Measurements from ENCODE around the gene TTC27.
"Not testable (repeated sequence)": the region's sequence is repeated elsewhere in the genome, so short reads cannot be mapped to it uniquely, and the experiment has no call there.

The TTC27 gene

DNA sequence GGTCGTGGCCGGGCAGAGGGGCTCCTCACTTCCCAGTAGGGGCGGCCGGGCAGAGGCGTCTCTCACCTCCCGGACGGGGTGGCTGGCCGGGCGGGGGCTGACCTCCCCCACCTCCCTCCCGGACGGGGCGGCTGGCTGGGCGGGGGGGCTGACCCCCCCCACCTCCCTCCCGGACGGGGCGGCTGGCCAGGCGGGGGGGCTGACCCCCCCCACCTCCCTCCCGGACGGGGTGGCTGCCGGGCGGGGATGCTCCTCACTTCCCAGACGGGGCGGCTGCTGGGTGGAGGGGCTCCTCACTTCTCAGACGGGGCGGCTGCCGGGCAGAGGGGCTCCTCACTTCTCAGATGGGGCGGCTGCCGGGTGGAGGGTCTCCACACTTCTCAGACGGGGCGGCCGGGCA is 126.8 kb downstream of the TTC27 start:
- not testable (repeated sequence) for DNase-seq

GRCh38 chr2:32755666-32756065 is 127.8 kb downstream of the TTC27 start:
- DNase-seq = no peak

DNA sequence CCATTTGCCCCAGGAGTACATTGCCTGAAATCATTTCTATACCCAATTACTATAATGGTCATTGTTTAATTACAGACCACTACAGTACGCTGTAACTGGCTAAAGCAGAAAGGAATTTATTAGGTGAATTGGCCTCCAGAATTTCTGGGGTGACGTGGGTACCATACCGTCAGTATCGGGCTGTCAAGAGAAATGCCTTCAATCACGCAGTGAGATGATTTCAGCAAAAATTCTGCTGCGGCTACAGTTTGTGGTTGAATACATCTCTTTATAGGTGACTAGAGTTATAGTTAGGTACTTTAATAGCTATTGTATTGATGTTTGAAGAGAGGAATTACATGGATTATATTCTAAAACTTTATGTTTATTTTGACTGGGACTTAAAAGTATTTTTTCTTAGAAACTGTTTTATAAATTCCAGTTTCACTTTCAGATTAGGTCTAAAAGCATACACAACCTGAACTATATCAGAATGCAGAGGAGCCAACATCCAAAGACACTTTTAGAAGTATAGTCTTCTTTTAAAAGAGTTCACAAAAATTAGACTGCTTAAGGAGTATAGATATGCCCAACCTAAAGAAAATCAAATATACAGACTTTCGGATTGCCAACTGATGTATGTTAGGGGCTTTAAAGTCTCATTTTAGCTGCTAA is 128.4 kb downstream of the TTC27 start:
- no peak for DNase-seq

- no peak for DNase-seq
Observed at GRCh38 chr2:32758232-32758631, 130.4 kb downstream of the TTC27 start.

- peak in 2 of 51 donors; percentile 0 to 11 for DNase-seq
Observed at GRCh38 chr2:32760628-32761027, 132.8 kb downstream of the TTC27 start.

DNA sequence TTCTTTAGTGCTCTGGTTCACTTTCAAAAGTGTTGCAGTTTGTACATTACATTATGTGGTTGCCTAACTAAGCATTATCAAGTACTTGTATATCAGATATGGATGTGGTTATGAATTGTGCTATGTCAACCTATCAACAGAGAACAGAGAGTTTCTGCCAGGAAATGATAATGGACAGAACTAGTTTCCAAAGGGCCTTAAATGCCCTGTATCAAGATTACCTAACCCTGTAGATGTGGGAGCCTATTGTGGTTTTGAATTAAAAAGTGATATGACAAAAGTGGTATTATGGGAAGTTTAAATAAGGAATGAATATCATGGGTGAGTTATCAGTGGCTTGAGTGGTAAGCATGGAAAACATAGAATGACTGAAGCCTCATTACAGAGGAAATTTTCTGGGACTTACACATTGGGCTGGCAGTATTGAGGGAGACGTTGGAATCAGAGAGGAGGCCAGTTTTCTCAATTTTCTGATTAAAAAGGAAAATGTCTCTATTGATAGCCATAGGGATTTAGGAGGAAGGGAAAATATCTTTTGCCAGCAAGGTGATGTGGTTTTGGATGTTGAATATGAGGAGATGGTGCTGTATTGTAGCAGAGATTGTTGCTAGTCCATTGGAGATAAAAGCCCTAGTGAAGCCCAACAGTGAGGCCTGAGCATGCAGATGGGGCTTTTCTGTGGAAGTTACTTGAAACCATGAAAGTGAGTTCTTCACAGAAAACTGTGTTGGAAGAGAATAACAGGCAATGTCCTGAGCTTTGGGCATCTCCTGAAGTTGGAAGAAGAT is 140.7 kb downstream of the TTC27 start:
- no peak for DNase-seq

- DNase-seq = no peak
Observed at GRCh38 chr2:32770360-32770759, 142.5 kb downstream of the TTC27 start.

GRCh38 chr2:32772638-32773447 is 145.0 kb downstream of the TTC27 start:
- DNase-seq = peak in 10 of 51 donors; percentile 1 to 71 (median 6)

GRCh38 chr2:32773448-32773808 is 145.6 kb downstream of the TTC27 start:
- DNase-seq = no peak

DNA sequence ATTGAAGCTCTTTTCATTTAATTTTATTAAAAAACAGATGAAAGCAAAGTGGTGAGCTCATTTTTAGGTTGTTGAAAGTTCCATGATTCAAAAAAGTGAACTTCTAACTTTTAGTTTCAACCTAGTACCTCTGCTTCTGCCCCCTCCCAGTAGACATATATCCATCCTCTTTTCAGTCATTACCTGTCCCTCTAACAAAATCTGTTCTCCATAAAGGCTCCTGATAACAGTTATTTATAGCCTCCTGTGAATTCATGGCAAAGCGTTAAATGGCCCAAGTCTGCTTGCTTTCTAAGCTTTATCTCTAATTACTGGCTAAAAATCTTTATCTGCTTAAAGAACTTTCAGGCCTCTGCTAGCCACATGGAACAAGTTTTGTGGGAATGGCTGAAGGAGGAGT is 148.1 kb downstream of the TTC27 start:
- DNase-seq = no peak

DNA sequence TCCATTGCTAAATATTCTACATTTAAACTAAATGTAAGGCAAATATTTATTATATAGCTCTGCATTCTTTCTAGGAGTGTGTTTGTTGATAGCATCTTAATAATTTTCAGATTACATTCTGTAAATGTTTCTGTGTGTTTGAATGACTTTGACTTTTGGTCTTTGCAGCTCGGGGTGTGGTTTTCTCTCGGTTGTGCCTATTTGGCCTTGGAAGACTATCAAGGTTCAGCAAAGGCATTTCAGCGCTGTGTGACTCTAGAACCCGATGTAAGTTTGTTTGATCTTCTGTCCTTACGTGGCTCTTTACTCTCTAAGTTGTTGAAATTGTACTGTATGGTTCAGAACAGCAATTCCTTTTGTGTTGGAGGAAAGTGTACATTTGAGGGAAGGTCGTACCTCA is 149.9 kb downstream of the TTC27 start:
- no peak for DNase-seq

DNA sequence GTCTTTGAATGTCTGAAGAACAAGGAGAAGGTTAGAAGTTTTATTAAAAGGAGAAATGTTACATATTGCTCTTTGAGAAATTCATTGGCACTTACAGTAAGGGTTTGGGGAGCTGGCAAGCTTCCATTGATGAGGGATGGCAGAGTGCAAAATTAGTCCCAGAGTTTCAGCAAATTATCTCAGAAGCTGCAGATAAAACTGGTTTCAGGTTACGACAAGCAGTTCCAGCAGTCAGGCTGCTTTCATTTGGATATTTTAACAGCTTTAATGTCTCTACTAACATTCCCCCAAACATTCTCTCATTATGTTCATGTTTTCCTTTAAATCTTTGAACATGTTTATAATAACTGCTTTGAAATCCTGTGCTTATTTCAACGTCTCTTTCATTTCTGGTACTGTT is 153.1 kb downstream of the TTC27 start:
- DNase-seq = no peak

DNA sequence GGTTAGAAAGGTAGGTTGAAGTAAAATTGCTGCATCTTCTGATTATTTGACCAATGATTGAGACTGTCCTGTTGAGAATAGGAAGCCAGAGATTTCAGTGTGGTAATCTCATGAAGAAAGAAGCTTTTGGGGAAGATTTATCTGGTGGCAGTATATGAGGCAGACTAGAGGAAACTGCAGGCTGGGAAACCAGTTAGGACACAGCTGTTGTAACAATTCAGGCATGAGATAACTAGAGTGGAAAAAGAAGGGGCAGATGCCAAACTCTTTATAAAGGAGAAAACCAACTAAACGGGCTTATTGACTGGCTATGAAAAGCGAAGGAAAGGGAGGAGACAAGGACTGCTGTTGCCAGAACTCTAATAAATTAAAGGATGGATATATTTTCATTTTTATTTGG is 155.6 kb downstream of the TTC27 start:
- no peak for DNase-seq

GRCh38 chr2:32783933-32784332 is 156.1 kb downstream of the TTC27 start:
- no peak for DNase-seq

DNA sequence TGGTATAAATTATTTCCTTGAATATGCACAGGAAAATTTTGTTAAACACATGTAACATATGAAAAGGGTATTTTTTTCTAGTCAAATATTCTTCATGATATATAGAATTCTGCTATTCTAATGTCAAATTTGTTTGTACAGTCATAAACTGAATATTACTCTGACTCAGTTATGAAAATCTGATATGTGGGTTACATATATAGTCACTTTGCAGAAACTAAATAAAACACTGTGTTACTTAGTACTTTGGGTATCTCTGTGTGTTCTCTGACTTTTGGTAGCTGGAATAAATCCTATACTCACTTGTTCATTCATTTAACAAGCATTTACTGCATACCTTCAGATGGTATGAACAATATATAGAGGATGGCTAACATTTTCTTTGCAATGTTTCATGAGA is 159.4 kb downstream of the TTC27 start:
- no peak for DNase-seq

DNA sequence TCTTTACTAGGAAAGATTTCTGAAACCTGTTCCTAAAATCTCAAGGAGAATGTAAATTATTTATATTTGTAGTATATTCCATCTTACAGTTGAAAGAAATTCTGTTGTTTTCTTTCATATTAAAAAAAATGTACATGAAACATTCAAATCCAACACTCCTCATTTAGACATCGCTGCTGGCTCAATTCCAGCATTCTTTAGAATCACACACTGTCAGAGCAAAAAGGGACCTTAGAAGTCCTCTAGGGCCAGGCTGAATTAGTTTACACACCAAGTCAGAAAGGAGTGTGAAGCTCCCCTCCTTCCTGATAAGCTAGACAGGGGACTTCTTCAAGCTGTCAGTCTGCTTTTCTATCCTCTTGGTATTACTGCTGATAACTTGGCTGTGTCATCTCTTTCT is 160.3 kb downstream of the TTC27 start:
- no peak for DNase-seq

GRCh38 chr2:32792416-32792815 is 164.6 kb downstream of the TTC27 start:
- no peak for DNase-seq

- DNase-seq = no peak
Observed at GRCh38 chr2:32798829-32799228, 171.0 kb downstream of the TTC27 start.

DNA sequence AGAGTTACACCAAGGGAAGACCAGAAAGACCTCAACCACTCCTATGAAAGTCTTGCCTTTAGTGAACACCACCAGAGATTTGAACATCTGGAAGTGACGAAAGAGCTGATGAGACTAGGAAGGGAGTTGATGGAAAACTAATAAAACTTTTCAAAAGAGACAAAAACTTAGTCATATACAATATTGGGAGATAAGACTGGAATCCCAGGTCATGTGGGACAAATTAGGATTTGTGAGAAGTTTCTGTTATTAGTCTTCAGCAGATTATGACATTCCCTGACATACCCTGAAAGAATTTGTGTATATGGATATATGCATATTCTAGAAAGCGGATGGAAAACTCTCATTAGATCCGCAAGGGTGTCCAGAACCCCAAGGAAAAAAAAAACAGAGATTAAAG is 173.9 kb downstream of the TTC27 start:
- no peak for DNase-seq

DNA sequence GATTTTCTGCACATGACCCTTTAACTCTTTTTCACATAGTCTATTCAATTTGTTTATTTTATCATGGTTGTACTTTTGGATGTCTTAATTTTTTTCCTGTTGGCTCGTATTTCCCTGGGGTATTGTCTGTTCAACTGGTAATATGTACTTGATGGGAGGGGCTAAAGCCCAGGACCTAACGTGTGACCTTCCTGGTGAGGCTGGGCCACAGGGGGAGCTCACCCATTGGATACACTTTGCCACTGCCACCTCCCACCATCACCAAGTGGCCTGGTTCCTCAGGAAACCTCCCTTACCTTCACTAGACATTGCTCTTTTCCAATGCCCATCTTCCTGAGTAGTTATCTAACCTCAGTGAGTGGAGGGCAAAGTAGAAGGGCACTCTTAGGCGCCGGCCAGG is 175.0 kb downstream of the TTC27 start:
- DNase-seq = no peak

GRCh38 chr2:32804205-32804604 is 176.4 kb downstream of the TTC27 start:
- DNase-seq = no peak

All from hypothalamus (tissue), 51 donors.